CD1c-positive myeloid dendritic cell (primary cell): Measurements from ENCODE around the gene INPP1.

Experiments
- DNase-seq: peaks from one replicate; pipeline ENCODE4 v3.0.0-alpha.2; 2016; ENCODE audit errors: extremely low spot score

INPP1 gene

DNA sequence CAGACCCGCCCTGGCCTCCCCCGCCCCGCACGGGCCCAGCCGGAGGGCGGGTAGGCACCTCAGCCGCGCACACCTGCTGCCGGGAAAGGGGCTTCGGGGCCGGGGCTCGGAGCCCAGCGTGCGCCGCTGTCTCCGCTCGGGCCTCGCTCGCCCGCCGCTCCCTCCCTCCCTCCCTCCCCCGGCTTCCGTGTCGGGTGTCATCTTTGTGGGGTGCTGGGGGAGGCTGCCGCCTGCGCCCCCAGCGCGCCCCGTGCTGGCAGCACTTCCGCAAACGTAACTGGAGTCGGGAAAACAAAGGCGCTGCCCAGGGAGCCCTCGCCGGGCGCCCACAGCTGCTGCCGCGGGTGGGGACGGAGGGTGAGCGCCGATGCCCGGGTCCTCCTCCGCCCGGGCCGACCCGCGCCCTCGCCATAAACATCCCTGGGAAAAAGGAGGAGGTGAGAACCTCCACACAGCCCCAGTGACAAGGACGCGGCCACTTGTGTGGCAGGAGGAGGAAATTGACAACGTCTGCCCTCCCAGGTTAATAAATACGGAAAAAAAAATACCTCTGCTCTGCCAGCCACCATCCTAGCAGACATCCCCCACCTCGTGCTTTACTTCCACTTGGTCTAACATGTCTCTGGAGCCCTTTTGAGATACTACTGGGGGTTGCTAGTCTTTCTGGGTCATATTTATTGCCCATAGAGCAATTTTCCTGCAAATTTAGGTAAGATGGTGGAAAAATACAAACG lies 65.3 kb downstream of the INPP1 start:
- peak; percentile 87 for DNase-seq

DNA sequence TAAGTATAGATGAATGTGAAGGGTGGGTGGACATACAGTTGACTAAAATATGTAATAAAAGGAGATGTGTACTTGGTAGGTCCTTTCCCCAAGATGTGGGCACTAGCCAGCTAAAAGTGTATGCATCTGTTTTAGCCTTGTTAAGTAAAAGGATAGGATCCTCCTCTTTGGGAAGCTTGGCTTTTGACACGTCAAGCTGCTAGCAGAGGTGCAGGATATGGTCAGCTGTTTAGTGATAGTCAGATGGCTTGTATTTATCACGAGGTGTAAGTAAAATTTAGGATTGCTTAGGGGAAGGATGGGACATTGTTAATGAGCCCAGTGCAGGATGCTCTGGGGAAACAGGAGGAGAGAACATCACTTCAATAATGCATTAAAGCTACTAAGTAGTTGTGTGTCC lies 66.2 kb downstream of the INPP1 start:
- DNase-seq, result no peak

DNA sequence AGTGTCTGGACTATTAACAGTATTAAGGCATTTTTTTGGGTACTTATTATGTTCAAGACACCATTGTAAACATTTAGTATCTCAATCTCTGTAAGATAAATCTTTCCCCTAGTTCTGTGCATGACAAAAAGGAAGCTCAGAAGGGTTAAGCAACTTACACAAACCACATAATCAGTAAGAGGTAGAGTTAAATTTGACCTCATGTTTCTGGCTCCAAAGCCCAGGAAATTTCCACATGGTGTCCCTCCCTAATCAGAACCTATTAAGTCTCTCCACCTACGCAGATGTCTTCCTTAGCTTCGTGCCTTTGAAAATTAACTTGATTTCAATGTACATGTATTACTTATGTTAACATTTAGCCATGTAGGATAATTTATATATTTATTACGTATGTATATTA lies 66.8 kb downstream of the INPP1 start:
- DNase-seq, result peak; percentile 50

DNA sequence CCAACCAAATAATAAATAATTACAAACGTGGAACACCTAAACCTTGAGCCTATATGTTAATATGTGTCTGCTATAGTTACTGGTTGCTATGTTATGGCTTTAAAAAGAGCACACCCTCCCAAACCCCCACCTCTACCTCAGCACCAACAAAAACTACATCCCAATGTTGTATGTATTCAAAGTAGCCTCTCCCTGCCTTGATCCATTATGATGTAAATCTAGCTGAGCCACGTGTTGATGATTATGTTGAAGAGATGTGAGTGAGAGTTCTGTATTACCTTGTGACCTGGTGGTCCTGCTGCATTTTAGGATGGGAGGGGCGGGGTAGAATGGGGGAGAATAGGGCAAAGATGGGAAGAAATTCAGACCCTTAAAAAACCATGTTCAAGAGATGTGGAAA lies 69.6 kb downstream of the INPP1 start:
- no peak for DNase-seq

DNA sequence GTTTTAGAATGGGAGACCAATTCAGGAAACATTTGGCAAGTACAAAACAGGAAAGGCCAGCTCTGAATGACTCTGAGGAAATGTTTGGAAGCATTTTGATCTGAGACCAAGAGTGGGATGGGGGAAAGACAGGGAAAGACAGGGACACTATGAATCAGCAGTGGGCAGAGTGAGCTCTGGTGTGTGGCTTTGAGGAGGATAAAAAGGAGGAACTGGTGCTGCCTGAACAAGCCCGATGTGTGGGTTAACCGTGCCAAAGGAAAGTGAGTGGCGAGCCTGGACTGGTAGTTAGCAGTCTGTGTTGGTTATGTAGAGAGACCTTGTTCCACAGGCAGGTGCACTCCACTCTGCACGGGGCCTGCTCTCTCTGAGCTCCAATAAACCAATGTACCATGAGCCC lies 70.0 kb downstream of the INPP1 start:
- peak; percentile 69 for DNase-seq

DNA sequence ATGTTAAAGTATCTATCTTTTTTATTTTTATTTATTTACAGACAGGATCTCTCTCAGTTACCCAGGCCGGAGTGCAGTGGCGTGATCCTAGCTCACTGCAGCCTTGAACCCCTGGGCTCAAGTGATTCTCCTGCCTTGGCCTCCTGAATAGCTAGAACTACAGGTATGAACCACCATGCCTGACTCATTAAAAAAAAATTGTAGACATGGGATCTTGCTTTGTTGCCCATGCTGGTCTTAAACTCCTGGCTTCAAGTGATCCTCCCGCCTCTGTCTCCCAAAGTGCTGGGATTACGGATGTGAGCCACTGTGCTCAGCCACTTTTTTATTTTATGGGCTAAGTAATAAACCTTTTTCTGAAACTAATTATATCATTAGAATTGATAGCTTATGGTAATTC lies 71.9 kb downstream of the INPP1 start:
- DNase-seq, result no peak

DNA sequence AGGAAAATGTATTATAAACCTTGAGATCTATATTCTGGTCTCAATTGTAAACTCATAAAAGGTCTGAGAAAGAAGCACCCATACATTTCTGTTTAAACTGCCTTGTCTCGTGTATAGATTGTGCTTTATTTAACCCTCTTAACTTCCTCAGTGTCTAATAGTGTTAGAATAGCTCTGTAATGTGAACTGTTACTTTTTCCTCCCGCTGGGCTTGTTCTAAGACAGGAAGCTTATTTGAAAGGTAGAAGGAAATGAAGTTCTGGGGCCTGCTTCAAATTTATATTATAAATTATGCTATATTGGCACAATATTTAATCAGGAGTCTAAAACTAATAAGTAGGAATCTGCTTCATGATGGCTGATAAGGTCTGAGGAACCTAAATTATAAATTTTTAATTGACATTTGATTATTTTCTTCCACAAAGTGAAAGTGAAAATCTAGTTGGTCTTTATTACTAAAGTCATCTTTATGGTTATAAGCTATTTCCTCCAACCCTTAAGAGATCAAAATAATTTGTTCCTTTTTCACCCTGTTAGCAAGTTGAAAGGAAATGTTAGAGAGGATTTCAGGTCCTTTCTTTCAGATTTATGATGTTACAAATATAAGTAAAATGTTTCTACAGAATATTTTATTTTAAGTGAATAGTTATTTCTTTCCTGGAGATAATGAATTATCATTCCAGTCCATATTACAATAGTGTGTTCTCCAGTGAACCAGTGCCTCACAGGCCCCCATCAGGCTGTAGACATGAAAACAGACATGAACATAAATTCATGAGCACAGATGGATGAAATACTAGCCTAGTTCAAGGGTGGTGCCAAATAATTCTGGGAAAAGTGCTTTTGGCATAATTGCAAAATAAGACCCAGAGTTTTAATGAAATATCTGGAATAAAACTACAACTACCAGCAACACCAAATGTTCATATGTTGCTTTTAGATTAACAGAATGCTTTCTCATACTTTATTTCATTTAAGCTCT lies 72.7 kb downstream of the INPP1 start:
- DNase-seq, result no peak

DNA sequence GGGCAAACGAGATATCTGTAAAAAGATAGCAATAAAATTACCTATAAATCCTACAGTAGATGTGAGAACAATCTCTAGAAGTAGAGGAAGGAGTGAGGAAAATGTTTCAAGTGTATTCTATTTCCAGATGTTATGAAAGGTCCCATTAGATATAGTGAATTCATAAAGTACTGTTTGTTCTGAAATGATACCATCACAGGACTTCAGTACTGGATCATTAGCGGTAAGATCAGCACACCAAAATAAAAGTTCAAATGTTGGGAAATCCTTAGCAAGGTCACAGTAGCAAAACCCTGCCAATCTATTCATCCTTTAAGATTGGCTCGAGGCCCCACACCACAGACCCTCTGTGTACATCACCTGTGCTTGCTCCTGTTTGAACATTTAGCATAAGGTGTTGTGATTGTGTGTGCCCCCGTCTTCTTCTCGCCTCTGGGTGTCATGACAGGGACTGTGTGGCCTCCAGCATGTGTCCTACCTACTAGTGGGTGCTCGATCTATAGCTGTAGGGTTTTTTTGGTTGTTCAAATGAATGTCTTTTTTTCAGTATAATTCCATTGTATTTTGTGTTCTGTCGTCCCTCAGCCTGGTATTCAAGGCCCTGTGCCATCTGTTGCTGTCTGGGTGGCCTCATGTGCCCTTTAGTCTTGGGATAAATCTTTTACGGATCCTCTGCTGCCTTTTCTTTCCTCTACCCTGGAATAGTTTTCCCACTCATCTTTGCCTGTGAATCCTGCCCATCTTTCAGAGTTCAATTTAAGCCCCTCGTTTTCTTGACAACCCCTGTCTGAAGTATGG lies 73.9 kb downstream of the INPP1 start:
- DNase-seq, result no peak

DNA sequence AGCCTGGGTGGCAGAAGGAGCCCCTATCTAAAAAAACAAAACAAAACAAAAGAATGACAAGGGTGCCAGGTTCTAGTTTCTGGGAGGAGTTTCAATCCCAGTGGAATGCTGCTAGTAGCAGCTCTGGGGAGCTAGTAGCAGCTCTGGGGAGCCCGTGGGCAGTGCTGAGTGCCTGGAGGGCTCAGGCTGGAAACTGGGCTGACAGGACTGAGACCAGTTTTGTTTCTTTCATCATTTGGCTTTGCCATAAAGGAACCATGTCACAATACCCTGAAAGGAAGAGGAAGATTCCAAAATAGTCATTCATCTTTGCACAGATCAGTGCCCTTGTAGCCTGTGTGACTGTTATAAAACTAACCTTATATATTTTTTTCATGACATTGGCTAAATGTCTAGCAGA lies 75.3 kb downstream of the INPP1 start:
- DNase-seq, result peak; percentile 10

DNA sequence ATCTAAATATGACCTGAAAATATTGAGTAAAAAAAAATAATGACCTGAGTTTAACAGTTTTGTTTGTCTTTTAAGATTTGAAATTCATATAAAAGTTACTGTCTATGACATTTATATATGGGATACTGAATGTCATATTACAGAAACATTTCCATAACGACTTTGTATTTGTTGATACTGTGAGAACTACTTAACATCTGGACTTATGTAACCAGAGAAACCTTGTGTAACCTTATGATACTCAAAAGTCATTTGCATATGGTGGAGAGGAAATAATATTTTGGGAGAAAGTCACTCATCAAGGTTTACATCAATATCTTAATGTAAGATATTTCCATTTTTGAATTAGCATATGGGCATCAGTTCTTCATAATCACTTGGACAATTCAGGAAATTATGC lies 77.4 kb downstream of the INPP1 start:
- no peak for DNase-seq
